ENCODE data around the gene CAMK1D. TPM values are rescaled to one million over a fixed set of nuclear protein-coding genes. Genes with fewer than 3 reads are reported as not detected.

Gene CAMK1D
- total RNA-seq, 6 experiments from 2014 or later = 0.34 to 1.4 (median 0.43) TPM

DNA sequence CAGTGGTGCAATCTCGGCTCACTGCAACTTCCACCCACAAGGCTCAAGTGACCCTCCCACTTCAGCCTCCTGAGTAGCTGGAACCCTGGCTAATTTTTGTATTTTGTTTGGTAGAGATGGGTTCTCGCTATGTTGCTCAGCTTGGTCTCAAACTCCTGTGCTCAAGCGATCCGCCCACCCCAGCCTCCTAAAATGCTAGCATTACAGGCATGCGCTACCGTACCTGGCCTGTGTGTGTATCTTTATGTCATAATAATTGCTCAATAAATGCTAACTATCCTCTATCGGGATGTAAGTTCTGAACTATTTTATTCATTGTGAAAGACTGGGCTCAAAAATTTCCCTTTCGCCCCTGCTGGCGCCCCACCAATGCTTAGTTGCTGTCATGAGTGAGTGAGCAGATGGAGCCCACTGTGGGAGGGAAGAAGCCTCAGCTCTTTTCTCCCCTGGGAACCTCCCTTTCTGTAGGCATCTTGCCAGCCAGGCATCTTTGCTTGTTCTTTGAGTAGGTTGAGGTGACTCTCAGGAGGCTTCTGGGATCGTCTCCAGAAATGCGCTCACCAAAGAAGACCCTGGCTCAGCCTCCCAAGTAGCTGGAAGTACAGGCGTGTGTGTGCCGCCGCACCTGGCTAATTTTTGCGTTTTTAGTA is 38.3 kb downstream of the CAMK1D start:
- H3K9me3 Mint-ChIP-seq = peaks cover 7% of the 10 kb centered on the region; the same call in 1 of the 2 replicates
- peaks cover 4% of the 10 kb centered on the region; the same call in 1 of the 2 replicates for H3K36me3 Mint-ChIP-seq (ENCODE audit: low read depth)
- no peak overlapping the region for H3K27ac Mint-ChIP-seq
- H3K4me1 Mint-ChIP-seq (ENCODE audit: low read depth) = no peaks in the 10 kb centered on the region
- no peak for DNase-seq
- no peak overlapping the region for H3K4me3 Mint-ChIP-seq
- H3K27me3 Mint-ChIP-seq (ENCODE audit: insufficient read depth) = peaks cover 15% of the 10 kb centered on the region
- TF ChIP-seq, protein P1, sequence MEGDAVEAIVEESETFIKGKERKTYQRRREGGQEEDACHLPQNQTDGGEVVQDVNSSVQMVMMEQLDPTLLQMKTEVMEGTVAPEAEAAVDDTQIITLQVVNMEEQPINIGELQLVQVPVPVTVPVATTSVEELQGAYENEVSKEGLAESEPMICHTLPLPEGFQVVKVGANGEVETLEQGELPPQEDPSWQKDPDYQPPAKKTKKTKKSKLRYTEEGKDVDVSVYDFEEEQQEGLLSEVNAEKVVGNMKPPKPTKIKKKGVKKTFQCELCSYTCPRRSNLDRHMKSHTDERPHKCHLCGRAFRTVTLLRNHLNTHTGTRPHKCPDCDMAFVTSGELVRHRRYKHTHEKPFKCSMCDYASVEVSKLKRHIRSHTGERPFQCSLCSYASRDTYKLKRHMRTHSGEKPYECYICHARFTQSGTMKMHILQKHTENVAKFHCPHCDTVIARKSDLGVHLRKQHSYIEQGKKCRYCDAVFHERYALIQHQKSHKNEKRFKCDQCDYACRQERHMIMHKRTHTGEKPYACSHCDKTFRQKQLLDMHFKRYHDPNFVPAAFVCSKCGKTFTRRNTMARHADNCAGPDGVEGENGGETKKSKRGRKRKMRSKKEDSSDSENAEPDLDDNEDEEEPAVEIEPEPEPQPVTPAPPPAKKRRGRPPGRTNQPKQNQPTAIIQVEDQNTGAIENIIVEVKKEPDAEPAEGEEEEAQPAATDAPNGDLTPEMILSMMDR (IDR thresholded peaks at IDR 0.05) = no peak

GRCh38 chr10:12388671-12389070 is 39.3 kb downstream of the CAMK1D start:
- H3K9me3 Mint-ChIP-seq = peaks cover 7% of the 10 kb centered on the region; the same call in 1 of the 2 replicates
- TF ChIP-seq, protein P1 (IDR thresholded peaks at IDR 0.05) = no peak
- H3K27me3 Mint-ChIP-seq (ENCODE audit: insufficient read depth) = peaks cover 15% of the 10 kb centered on the region
- no peak for DNase-seq
- no peak overlapping the region for H3K27ac Mint-ChIP-seq
- H3K4me3 Mint-ChIP-seq = no peak overlapping the region
- H3K4me1 Mint-ChIP-seq (ENCODE audit: low read depth) = no peaks in the 10 kb centered on the region
- peaks cover 4% of the 10 kb centered on the region; the same call in 1 of the 2 replicates for H3K36me3 Mint-ChIP-seq (ENCODE audit: low read depth)

GRCh38 chr10:12389154-12389734 is 39.9 kb downstream of the CAMK1D start:
- no peak for DNase-seq
- H3K36me3 Mint-ChIP-seq (ENCODE audit: low read depth) = peaks cover 4% of the 10 kb centered on the region; the same call in 1 of the 2 replicates

DNA sequence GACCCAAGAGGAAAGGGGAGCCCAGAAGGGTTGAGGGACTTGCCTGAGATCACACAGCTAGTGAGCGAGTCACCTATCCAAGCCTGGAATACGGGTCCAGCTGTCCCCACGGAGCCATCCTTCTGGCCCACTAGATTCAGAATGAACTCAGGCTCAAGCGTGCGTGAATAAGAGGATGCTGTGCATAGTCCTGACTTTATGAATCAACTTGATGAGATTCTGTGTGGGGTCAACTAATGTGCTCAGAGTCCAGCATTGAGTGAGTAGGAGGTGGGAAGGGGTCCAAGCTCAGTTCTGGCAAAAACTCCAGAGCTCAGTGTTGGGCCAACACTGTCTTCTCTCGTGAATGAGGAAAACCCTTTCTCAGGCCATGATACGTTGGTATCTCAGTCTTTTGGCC is 41.4 kb downstream of the CAMK1D start:
- Mint-ChIP-seq H3K9me3 (no peaks in the 10 kb centered on the region; the same call in 1 of the 2 replicates), H3K4me3 (no peak overlapping the region), H3K36me3 (ENCODE audit: low read depth) (no peaks in the 10 kb centered on the region), H3K4me1 (ENCODE audit: low read depth) (peaks cover 6% of the 10 kb centered on the region; the same call in 1 of the 2 replicates), H3K27ac (no peak overlapping the region), H3K27me3 (ENCODE audit: insufficient read depth) (peaks cover 15% of the 10 kb centered on the region)
- TF ChIP-seq, protein P1 (IDR thresholded peaks at IDR 0.05) = no peak
- DNase-seq = no peak

More at GRCh38 chr10:12389154-12389734, 39.9 kb downstream of the CAMK1D start:
- H3K27ac Mint-ChIP-seq = no peak overlapping the region
- TF ChIP-seq, protein P1 (IDR thresholded peaks at IDR 0.05) = no peak
- H3K4me3 Mint-ChIP-seq = no peak overlapping the region
- H3K27me3 Mint-ChIP-seq (ENCODE audit: insufficient read depth) = peaks cover 15% of the 10 kb centered on the region
- H3K4me1 Mint-ChIP-seq (ENCODE audit: low read depth) = peaks cover under 1% of the 10 kb centered on the region; the same call in 1 of the 2 replicates
- peaks cover 7% of the 10 kb centered on the region; the same call in 1 of the 2 replicates for H3K9me3 Mint-ChIP-seq

DNA sequence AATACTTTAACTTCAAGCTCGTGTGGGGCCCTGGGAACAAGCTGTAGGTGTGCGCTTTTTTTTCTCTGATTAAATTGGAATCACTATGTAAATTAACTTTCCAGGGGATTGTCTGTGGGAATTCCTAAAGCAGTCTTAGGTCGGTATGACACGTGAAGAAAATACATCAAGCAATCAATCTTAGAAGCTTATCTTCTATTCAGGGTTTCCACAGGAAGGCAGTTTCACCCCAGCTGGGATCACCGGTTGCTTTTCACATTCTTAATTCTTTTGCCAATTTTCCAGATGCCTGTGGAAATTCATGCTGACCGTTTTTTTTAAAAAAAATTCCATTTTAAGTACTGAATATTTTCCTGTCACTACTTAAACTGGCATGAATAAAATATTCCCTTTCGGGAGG is 41.9 kb downstream of the CAMK1D start:
- DNase-seq = no peak
- no peak overlapping the region for H3K4me3 Mint-ChIP-seq
- no peaks in the 10 kb centered on the region; the same call in 1 of the 2 replicates for H3K9me3 Mint-ChIP-seq
- H3K4me1 Mint-ChIP-seq (ENCODE audit: low read depth) = peaks cover 6% of the 10 kb centered on the region; the same call in 1 of the 2 replicates
- peaks cover 2% of the 10 kb centered on the region; the same call in 1 of the 2 replicates for H3K36me3 Mint-ChIP-seq (ENCODE audit: low read depth)
- H3K27ac Mint-ChIP-seq = no peak overlapping the region
- TF ChIP-seq, protein P1 (IDR thresholded peaks at IDR 0.05) = no peak
- peaks cover 15% of the 10 kb centered on the region for H3K27me3 Mint-ChIP-seq (ENCODE audit: insufficient read depth)
